ENCODE measurements around the gene SF1.

DNA sequence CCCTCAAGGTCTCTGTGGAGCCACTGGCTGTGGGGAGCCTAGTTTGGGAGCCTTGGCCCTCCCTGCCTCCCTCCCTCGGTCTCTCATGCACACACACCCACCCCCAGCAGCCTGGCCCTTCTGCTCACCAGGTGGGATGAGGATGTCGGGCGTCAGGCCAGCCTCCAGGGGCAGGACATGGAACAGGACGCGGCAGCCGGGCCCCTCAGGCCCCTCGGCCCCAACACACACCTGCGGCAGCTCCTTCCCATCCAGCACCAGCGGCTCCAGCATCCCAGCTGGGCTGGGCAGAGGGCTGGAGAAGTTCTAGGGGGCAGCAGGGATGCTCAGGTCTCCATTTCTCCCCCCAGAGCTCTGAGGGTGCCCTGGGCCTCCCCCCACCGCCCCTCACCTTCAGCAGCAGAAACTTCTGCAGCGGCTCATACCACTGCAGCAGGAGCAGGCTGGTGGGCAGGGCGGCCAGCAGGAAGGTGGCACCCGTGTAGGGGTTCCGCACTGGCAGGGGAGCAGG lies 13.5 kb upstream of the SF1 start:
- no peak for TF ChIP-seq EZH2 (IDR thresholded peaks at IDR 0.05; ENCODE audit: borderline replicate concordance, low read depth, low read length, severe bottlenecking)
- TF ChIP-seq, protein P1, sequence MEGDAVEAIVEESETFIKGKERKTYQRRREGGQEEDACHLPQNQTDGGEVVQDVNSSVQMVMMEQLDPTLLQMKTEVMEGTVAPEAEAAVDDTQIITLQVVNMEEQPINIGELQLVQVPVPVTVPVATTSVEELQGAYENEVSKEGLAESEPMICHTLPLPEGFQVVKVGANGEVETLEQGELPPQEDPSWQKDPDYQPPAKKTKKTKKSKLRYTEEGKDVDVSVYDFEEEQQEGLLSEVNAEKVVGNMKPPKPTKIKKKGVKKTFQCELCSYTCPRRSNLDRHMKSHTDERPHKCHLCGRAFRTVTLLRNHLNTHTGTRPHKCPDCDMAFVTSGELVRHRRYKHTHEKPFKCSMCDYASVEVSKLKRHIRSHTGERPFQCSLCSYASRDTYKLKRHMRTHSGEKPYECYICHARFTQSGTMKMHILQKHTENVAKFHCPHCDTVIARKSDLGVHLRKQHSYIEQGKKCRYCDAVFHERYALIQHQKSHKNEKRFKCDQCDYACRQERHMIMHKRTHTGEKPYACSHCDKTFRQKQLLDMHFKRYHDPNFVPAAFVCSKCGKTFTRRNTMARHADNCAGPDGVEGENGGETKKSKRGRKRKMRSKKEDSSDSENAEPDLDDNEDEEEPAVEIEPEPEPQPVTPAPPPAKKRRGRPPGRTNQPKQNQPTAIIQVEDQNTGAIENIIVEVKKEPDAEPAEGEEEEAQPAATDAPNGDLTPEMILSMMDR (IDR thresholded peaks at IDR 0.05; ENCODE audit: borderline replicate concordance, extremely low read depth, low read length, poor library complexity, severe bottlenecking), result no peak
